ENCODE measurements around the gene DLG3.
A peak's percentile ranks its signal among the peaks of the same experiment; 100 is the strongest.

Gene DLG3

DNA sequence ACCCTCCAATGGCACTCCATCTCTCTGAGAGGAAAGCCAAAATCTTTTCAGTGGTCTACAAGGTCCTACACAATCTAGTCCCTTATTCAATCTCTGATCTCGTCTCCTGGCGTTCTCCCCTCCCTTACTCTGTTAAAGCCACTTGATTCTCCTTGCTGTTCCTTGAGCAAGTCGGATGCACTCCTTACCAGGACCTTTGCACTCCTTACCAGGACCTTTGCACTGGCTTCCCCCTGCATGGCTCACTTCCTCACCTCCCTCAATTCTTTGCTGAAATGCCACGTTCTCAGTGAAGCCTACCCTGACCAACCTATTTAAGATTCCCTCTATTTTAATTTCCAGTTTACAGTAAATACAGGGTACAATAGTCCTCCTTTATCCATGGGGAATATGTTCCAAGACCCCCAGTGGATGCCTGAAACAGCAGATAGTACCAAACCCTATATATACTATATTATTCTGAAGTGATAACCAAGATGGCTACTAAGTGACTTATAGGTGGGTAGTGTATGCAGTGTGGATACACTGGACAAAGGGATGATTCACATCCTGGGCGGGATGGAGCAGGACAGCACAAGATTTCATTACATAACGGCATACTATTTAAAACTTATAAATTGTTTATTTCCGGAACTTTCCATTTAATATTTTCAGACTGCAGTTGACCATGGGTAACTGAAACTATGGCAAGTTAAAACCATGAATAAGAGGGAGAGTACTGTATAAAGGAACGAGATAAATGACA is 6.5 kb upstream of the DLG3 start:
- no peak for DNase-seq (ENCODE audit: low spot score)

DNA sequence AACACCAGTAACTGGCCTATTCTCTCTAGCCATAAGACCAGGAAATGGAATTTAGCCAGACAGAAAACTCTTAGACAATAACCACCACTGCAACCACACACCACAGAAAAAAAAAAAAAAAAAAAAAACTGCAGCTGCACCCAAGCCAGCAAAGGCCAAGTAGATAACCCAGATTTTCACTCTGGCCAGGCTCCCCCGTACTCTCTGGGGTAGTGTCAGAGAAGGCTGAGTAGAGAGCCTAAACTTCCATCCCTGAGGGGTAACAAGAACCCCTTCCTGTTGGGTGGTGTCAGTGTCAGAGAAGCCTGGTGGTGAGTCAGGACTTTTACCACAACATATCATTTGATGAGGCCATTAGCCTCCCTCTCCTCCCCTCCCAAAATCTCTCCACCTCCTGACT is 5.6 kb upstream of the DLG3 start:
- no peak for DNase-seq (ENCODE audit: low spot score)

DNA sequence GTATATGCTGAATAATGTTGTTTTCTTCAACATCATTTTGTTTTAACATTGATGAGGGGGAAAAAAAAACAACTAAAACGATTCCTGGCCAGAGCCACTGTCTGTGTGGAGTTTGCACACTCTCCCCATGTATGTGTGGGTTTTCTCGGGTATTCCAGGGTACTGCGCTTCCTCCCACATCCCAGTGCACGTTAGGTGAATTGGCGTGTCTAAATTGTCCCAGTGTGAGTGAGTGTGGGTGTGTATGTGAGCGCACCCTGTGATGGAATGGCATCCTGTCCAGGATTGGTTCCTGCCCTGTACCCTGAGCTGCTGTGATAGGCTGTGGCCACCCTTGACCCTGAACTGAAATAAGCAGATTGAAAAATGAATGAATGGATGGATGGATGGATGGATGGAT is 2.4 kb upstream of the DLG3 start:
- DNase-seq (ENCODE audit: low spot score), result no peak

DNA sequence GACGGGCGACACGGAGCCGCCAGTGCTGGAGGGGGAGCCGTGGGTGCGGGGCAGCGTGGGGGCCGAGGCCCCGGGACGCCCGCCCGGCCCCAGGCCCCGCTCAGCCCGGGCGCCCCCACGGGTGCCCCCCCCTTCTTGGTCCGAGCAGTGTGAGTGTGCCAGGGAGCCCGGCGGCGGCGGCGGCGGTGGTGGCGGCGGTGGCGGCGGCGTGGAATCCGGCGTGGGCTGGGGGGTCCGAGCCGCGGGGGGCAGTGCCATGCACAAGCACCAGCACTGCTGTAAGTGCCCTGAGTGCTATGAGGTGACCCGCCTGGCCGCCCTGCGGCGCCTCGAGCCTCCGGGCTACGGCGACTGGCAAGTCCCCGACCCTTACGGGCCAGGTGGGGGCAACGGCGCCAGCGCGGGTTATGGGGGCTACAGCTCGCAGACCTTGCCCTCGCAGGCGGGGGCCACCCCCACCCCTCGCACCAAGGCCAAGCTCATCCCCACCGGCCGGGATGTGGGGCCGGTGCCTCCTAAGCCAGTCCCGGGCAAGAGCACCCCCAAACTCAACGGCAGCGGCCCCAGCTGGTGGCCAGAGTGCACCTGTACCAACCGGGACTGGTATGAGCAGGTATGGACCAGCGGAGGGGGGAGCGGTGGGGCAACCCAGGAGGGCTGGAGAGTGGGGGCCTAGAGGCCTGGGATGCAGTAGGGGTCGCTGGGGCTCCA is 466 bp downstream of the DLG3 start:
- DNase-seq (ENCODE audit: low spot score), result no peak

DNA sequence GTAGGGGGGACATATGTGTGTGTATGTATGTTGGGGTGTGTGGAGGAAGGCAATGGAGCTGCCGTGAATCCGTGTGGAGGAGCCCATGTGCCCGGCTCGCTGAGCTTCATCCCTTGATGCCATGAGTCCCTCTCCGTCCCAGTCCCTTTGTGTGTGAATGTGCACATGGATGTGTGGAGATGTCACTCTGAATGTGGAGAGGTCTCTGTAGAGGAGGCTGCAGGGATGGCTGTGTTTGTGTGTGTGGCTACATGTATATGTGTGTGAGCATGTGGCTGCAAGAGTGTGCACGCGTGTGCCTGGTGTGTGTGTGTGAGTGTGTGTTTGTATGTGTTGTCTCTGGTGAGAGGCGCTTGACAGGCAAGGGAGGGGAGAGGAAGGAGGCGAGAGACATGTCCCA is 1.3 kb downstream of the DLG3 start:
- no peak for DNase-seq (ENCODE audit: low spot score)

DNA sequence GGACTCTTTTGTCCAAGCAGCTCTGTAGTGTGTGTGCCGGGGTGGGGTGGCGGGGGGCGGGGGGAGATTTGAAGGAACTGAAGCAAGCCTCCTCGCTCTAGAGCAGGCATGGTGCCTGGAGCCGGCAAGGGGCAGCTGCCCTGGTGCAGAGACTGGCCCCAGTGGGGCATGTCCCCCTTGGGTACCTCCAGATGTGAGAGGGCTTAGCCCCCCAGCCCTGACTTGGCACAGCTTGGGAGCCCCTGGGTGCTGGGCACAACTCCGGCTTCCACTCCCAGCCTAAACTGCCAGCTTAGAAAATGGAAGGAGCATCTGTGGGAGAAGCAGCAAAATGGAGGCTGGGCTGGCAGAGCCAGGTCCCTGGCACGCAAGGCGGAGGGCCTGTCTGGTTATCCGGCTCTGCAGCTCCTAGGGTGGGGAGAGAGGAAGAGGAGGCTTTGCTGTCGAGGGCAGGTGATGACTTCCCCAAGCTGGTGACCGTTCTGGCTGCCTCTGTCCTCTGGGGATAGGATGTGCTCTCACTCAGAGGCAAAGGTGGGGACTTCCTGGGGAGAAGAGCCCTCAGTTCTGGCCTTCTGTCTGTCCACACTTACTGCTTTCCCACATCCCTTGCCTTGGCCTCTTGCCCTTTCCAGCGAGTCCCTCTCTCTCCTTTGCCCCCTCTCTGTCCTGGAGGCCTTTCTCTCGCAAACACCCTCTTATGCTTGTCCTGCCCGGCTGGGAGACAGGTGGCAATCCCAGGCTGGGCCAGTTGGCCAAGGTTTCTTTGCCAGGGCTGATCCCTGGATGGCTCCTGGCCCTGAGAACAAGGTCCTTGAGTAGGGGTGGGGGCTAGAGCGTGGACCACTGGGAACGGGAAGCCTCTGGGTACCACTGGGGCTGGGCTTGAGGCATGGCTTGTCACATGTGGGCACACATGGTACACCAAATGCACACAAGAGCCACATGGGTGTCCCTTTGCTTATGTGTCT is 2.0 kb downstream of the DLG3 start:
- DNase-seq (ENCODE audit: low spot score), result no peak

DNA sequence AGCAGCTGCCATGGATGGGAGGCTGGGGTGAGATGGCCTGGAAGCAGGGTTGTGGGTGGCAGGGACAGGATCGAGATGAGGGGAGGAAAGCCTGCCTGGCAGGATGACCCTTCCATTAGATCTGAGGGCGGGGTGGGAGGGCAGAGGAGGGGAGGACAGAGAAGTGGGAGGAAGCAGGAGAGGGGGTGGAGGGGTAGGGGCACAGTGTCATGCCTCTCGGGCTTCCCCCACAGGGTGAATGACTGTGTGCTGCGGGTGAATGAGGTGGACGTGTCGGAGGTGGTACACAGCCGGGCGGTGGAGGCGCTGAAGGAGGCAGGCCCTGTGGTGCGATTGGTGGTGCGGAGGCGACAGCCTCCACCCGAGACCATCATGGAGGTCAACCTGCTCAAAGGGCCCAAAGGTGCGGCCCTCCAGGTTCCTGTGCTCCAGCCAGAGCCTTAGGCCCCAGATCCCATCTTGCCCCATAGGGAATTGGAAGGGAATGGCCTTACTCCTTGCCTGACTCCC is 4.9 kb downstream of the DLG3 start:
- DNase-seq (ENCODE audit: low spot score), result no peak

DNA sequence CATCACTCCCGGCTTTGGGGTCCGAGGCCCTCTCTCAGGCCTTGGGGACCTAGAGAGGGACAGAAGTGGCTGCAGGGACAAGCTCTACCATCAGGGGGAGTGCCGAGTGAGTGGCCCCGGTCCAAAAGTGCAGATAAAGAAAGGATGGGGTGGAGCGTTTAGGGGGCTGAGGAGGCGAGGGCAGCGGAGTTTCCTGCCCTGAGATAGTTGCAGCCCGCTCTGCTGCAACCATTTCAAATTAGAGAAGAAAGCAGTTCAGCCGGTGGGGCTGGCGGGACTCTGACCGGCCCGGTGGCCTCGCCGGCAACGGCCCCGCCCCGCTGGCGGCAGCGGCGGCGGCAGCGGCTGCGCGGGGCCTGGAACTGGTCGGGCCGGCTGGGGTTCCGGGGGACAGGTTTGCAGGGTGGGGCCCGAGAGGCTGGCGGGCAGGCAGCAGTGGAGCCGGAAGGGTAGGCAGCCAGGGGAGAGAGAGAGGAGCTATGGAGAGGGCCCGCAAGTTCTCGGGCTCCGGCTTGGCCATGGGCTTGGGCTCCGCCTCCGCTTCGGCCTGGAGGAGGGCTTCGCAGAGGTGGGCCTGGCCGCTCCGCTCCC is 7.6 kb downstream of the DLG3 start:
- DNase-seq (ENCODE audit: low spot score), result peak; percentile 48

DNA sequence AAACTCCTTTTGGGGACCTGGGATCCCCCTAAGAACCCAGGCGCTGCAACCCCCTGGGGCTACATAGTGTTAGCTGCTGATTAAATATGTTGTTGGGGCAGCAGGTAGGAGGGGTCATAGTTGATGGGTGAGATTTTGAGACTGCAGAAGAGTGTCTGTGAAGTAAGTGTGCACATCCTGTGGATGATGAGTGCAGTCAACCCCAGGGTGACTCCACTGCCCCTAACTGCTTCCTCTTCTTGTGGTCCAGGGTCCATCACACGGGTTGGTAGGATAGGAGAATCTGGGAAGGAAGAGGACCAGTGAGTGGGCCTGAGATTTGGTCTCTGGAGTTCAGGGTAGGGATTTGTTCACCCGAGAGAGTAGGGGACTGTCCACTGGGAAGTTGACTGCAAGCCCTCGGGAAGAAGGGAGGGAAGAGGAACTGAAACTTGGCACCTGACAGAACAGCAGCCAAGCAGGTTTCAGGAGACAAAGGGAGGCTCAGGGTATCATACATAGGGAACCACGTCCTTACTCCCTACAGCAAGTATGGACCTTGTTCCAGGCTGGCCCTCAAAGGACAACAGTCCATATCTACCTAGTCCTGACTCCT is 8.5 kb downstream of the DLG3 start:
- DNase-seq (ENCODE audit: low spot score), result no peak

DNA sequence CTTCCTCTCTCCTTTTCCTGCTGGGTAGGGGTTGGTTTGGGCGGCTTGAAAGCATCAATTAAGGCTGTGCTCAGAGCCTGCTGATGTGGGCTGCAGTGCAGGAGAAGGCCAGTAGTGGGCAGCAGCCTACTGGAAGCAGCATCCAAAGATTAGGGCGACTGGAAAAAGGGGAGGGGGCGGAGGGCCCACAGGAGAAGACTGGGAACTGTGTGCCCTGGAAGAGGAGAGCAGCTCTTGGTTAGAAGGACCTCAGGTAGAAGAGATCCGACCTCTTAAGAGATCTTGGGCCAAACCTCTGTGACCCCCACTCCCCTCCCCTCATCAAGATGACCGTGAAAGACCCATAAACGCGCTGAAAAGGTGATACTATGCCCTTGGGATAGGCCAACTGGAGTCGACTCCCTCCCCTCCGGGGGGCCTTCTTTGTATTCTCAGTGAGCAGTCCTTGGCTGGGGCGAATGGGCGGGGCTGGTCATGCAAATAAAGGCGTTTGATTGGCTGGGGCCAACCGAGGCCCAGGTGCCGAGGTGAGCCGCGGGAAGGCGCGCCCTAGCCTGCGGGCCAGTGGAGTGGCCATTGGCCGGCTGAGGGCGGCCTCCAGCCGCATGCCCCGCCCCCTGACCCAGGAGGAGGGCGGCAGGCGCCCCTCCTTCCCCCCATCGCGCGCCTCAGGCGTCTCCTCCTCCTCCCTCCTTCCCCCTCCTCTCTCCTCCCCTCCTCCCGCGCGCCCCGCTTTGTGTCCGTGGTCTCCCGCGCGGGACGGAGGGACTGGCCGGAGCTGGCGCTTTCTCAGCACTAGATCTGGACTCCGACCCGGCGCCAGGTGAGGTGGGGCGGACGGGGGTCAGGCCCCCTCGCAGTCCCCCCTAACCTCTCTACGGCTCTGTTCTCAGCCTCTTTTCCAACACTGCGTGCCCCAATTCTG is 10.1 kb downstream of the DLG3 start:
- DNase-seq (ENCODE audit: low spot score), result peak; percentile 89

DNA sequence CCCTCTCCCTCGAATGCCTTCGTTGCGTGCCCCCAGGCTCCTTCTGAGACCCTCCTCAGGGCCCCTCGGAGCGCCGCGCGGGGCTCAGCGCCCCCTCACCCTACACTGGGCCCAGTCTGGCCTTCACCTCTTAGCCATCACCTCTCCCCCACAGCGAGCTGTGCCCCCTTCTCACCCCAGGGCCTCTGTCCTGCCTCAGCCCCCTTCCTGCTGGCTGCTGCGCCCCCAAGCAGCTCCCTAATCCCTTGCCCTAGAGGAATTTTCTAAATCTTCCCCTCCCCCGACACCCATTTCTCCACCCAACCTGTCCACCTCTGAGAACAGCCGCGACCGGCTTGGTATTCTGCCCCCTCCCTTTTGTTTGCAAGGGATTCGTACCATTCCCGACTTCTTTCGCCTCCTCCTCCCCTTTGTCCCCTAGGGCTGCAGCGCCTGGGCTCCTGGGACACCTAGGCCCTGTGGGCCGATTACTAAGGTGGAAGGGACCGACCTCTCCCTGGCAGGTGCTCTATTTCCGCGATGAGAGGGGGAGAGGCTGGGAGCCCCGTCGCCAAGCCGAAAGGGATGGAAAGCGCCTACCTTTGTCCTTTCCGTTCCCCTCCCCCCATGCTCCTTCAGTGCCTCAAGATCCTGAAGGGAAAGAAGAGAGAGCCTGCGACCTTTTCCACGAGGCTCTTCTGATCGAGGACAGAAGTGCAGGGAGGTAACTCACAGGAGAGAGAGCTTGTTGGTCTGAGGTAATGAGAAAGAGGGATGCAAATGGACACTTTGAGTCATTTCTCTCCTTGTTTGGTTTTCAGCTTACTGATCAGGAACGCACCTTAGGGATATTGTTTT is 10.9 kb downstream of the DLG3 start:
- peak; percentile 56 for DNase-seq (ENCODE audit: low spot score)

DNA sequence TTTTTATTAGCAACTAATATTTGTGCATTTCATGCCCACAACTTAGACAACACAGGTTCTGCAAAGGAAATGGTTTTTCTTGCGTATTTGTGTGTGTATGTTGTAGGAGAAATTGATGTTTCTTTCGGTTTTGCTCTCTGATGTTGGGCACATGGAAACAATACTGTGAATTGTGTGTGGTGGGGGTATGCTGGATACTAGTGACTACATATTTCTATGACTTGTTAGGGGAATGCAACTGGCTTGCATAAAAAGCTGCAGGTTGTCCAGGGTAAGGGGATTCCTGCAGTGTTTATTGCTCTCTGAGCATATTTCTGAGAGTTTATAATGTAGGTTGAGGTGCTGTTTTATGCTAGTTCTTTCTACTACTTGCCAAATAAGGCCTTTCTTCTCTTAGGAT is 11.6 kb downstream of the DLG3 start:
- no peak for DNase-seq (ENCODE audit: low spot score)

DNA sequence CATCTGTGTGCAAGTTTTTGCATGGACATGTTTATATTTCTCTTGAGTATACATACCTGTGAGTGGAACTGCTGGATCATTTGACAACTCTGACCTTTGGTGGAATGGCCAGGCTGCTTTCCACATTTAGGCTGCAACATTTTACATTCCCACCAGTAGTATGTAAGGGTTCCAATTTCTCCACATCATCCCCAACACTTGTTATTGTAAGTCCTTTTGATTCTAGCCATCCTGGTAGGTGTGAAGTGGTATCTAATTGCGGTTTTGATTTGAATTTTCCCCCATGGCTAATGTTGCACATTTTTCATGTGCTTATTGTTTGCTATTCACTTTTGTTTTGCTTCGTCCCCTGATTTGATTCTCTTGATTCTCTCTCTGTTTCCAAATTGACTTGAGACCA is 16.4 kb downstream of the DLG3 start:
- no peak for DNase-seq (ENCODE audit: low spot score)

DNA sequence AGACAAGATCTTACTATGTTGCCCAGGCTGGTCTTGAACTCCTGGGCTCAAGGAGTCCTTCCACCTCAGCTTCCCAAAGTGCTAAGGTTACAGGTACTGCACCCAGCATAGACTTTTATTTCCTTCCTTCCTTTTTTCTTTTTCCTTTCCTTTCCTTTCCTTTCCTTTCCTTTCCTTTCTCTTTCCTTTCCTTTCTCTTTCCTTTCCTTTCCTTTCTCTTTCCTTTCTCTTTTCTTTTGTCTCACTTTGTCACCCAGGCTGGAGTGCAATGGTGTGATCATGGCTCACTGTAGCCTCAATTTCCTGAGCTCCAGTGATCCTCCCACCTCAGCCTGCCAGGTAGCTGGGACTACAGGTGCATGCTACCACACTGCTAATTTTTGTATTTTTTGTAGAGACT is 19.4 kb downstream of the DLG3 start:
- no peak for DNase-seq (ENCODE audit: low spot score)

DNA sequence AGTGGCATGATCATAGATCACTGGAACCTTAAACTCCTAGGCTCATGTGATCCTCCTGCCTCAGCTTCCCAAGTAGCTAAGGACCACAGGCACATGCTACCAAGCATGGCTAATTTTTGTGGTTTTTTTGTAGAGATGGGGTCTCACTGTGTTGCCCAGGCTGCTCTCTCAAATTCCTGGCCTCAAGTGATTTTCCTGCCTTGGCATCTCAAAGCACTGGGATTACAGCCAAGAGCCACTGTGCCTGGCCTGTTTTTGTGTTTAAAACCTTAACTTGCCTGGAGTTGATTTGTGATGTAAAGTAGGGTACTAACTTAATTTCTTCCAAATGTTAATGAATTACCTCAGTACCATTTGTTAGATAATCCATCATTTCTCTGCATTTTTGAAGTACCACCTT is 22.3 kb downstream of the DLG3 start:
- no peak for DNase-seq (ENCODE audit: low spot score)

DNA sequence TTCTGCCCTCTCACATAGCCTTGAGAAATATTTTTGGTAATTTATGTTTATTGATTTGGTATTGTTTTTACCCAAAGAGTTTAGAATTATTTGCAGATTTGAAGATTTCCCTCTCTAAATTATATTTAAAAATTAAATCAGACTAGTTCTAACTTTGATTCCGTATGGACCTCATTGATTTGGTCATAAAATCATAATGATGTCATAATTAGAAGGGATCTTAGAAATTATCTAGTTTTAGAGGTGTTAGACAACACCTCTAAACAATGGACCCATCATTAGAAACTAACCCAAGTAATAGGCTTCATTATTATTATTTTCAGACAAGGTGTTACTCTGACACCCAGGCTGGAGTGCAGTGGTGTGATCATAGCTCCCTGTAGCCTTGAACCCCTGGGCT is 24.1 kb downstream of the DLG3 start:
- DNase-seq (ENCODE audit: low spot score), result no peak

DNA sequence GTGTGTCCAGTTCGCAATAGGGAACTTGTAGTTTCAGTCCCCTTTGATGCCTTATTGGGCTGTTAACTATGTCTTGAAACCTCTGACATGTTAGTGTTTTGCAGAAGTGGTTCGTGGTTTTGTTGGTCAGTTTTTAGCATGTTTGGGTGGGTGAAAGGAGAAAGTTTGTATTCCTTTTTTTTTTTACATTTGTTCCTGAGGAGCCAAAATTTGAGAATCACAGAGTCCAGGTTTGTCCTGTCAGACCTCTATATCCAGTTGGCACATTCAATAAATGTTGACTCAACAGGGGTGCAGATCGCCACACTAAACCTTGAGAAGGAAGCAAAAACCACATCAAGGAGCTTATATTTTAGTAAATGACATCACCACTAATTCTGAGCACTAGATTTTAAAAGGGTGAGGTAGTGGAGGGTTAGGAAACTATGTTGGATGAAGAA is 26.2 kb downstream of the DLG3 start:
- DNase-seq (ENCODE audit: low spot score), result peak; percentile 54

DNA sequence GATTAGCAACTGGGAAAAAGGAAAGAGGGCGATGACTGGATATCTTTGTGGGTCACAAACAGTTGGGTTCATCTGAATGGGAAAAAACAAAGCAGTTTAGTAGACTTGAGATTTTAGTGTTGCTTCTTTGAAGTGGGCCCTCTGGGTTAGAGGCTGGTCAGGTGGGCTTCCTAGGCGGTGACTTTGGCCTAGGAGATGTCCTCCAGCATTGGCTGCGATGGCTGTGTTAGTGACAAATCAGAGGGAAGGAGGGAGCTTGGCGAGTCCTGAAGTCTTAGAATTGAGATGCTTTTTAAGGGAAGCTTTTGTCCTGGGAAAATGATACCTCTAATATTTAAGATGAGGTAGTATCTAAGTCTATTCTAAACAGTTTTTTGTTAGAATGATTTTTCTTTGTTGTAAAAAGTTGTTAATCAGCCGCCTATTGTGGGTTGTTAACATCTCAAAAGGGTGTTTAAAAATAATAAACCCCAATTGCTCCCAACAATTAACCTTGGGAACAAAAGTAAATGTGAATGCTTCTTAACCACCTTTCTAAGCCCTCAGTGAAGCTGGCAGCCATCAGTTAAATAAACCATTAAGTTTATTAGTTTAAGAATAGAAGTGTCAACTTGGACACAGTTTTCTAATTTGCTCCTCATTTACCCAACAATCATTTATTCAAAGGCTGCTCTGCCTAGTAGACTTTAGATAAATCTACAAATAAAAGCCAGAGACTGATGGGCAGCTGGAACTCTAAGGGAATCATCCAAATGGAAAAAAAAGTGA is 31.7 kb downstream of the DLG3 start:
- DNase-seq (ENCODE audit: low spot score), result no peak
